Measurements from ENCODE around the gene DCTN3. TPM values are rescaled to one million over a fixed set of nuclear protein-coding genes. Genes with fewer than 3 reads are reported as not detected.

The DCTN3 gene
- total RNA-seq, 1 experiment from 2014 or later: 27.5 TPM

DNA sequence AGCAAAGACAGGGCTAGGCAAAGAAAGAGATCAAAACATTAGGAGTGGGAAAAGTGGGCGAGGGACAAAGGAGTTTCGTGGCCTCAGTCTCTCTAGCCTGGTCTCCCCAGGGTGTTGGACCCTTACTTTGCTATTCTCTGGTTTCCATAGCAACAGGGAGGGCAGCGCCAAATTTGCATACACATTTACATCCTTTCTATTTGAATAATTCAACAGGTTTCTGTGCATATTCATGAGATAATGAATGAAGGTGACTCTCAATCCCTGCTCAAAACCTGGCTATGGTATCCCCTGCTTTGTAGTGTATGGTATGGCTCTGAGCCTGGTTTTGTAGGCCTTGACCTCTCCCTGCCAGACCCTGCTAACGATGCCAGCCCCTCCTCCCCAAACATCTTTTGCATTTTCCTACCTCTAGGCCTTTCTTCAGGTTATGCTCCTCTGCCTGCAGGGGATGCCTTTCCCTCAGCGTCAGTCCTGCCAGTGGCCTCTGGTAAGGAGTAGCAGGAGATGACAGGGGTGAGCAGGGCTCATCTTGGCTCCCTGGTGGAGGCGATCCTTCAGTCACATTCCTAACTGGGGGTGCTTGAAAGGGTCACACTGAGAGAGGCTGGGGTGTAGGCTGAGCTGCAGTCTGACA lies 18.2 kb downstream of the DCTN3 start:
- peaks cover 3% of the 10 kb centered on the region for H3K27me3 Mint-ChIP-seq (ENCODE audit: low read depth)
- POLR2A ChIA-PET: no interaction called here

DNA sequence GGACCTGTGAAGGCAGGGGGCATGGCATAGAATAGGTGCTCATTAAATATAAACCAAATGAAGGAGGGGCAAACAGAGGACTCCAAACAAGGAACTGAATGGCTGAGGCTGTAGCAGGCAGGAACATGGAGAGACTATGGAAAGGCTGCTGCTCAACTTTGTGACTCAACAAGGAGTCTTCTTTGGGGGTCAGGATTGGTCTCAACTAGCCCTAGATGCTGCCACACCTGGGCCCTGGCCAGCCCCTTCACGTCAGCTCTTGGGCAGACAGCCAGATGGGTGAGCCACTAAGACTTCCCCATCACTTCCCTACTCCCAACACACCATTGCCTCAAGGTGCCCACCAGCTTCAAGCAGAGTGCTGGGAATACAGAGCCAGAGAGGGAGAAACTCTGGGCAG lies 19.4 kb downstream of the DCTN3 start:
- CTCF ChIA-PET: interaction anchor here (2.0 to 5.4 kb wide), 2 partner anchors 9 to 54 kb away, joined by 9 to 31 read pairs; no protein-coding TSS in a partner anchor

More for the DNA sequence above, 18.2 kb downstream of the DCTN3 start:
- H3K4me3 Mint-ChIP-seq: no peak overlapping the region
- no peak overlapping the region for H3K27ac Mint-ChIP-seq
- no peak for DNase-seq (ENCODE audit: low spot score)
- H3K9me3 Mint-ChIP-seq: no peaks in the 10 kb centered on the region
- H3K4me1 Mint-ChIP-seq: peaks cover 9% of the 10 kb centered on the region
- peak; percentile 57 for ATAC-seq
- CTCF ChIA-PET: interaction anchor here (0.7 to 7.0 kb wide), 15 partner anchors 10 to 222 kb away, joined by 3 to 96 read pairs (median 16); partner anchors contain the start of gene DCTN3
- no peaks in the 10 kb centered on the region for H3K36me3 Mint-ChIP-seq
- TF ChIP-seq NFE2L1 (CRISPR knock-in tag; IDR thresholded peaks at IDR 0.05) (no peak), JUN (CRISPR knock-in tag; IDR thresholded peaks at IDR 0.05) (no peak), MXD4 (CRISPR knock-in tag; IDR thresholded peaks at IDR 0.05; ENCODE audit: borderline replicate concordance) (no peak), ETV6 (CRISPR knock-in tag; IDR thresholded peaks at IDR 0.05) (no peak), SOX15 (CRISPR knock-in tag; IDR thresholded peaks at IDR 0.05) (no peak), HMGA2 (CRISPR knock-in tag; IDR thresholded peaks at IDR 0.05) (no peak), ZNF416 (CRISPR knock-in tag; IDR thresholded peaks at IDR 0.05) (no peak)
- TF ChIP-seq, protein P1, sequence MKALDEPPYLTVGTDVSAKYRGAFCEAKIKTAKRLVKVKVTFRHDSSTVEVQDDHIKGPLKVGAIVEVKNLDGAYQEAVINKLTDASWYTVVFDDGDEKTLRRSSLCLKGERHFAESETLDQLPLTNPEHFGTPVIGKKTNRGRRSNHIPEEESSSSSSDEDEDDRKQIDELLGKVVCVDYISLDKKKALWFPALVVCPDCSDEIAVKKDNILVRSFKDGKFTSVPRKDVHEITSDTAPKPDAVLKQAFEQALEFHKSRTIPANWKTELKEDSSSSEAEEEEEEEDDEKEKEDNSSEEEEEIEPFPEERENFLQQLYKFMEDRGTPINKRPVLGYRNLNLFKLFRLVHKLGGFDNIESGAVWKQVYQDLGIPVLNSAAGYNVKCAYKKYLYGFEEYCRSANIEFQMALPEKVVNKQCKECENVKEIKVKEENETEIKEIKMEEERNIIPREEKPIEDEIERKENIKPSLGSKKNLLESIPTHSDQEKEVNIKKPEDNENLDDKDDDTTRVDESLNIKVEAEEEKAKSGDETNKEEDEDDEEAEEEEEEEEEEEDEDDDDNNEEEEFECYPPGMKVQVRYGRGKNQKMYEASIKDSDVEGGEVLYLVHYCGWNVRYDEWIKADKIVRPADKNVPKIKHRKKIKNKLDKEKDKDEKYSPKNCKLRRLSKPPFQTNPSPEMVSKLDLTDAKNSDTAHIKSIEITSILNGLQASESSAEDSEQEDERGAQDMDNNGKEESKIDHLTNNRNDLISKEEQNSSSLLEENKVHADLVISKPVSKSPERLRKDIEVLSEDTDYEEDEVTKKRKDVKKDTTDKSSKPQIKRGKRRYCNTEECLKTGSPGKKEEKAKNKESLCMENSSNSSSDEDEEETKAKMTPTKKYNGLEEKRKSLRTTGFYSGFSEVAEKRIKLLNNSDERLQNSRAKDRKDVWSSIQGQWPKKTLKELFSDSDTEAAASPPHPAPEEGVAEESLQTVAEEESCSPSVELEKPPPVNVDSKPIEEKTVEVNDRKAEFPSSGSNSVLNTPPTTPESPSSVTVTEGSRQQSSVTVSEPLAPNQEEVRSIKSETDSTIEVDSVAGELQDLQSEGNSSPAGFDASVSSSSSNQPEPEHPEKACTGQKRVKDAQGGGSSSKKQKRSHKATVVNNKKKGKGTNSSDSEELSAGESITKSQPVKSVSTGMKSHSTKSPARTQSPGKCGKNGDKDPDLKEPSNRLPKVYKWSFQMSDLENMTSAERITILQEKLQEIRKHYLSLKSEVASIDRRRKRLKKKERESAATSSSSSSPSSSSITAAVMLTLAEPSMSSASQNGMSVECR (CRISPR knock-in tag; IDR thresholded peaks at IDR 0.05; ENCODE audit: borderline replicate concordance): no peak
- TF ChIP-seq, protein P2, sequence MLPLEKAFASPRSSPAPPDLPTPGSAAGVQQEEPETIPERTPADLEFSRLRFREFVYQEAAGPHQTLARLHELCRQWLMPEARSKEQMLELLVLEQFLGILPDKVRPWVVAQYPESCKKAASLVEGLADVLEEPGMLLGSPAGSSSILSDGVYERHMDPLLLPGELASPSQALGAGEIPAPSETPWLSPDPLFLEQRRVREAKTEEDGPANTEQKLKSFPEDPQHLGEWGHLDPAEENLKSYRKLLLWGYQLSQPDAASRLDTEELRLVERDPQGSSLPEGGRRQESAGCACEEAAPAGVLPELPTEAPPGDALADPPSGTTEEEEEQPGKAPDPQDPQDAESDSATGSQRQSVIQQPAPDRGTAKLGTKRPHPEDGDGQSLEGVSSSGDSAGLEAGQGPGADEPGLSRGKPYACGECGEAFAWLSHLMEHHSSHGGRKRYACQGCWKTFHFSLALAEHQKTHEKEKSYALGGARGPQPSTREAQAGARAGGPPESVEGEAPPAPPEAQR (CRISPR knock-in tag; IDR thresholded peaks at IDR 0.05): no peak
- TF ChIP-seq, protein P3, sequence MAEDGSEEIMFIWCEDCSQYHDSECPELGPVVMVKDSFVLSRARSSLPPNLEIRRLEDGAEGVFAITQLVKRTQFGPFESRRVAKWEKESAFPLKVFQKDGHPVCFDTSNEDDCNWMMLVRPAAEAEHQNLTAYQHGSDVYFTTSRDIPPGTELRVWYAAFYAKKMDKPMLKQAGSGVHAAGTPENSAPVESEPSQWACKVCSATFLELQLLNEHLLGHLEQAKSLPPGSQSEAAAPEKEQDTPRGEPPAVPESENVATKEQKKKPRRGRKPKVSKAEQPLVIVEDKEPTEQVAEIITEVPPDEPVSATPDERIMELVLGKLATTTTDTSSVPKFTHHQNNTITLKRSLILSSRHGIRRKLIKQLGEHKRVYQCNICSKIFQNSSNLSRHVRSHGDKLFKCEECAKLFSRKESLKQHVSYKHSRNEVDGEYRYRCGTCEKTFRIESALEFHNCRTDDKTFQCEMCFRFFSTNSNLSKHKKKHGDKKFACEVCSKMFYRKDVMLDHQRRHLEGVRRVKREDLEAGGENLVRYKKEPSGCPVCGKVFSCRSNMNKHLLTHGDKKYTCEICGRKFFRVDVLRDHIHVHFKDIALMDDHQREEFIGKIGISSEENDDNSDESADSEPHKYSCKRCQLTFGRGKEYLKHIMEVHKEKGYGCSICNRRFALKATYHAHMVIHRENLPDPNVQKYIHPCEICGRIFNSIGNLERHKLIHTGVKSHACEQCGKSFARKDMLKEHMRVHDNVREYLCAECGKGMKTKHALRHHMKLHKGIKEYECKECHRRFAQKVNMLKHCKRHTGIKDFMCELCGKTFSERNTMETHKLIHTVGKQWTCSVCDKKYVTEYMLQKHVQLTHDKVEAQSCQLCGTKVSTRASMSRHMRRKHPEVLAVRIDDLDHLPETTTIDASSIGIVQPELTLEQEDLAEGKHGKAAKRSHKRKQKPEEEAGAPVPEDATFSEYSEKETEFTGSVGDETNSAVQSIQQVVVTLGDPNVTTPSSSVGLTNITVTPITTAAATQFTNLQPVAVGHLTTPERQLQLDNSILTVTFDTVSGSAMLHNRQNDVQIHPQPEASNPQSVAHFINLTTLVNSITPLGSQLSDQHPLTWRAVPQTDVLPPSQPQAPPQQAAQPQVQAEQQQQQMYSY (CRISPR knock-in tag; IDR thresholded peaks at IDR 0.05): no peak
- TF ChIP-seq, protein P4, sequence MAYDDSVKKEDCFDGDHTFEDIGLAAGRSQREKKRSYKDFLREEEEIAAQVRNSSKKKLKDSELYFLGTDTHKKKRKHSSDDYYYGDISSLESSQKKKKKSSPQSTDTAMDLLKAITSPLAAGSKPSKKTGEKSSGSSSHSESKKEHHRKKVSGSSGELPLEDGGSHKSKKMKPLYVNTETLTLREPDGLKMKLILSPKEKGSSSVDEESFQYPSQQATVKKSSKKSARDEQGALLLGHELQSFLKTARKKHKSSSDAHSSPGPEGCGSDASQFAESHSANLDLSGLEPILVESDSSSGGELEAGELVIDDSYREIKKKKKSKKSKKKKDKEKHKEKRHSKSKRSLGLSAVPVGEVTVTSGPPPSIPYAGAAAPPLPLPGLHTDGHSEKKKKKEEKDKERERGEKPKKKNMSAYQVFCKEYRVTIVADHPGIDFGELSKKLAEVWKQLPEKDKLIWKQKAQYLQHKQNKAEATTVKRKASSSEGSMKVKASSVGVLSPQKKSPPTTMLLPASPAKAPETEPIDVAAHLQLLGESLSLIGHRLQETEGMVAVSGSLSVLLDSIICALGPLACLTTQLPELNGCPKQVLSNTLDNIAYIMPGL (CRISPR knock-in tag; IDR thresholded peaks at IDR 0.05): no peak

More for the DNA sequence above, 19.4 kb downstream of the DCTN3 start:
- no peak for DNase-seq (ENCODE audit: low spot score)
- Mint-ChIP-seq H3K4me3 (no peak overlapping the region), H3K36me3 (no peaks in the 10 kb centered on the region), H3K9me3 (no peaks in the 10 kb centered on the region), H3K4me1 (peaks cover 9% of the 10 kb centered on the region), H3K27me3 (ENCODE audit: low read depth) (peaks cover 3% of the 10 kb centered on the region), H3K27ac (no peak overlapping the region)
- POLR2A ChIA-PET: no interaction called here
- no peak for ATAC-seq
- no peak for TF ChIP-seq SMAD4 (CRISPR knock-in tag; IDR thresholded peaks at IDR 0.05)
- TF ChIP-seq, protein P2 (CRISPR knock-in tag; IDR thresholded peaks at IDR 0.05): no peak
- TF ChIP-seq SP1 (CRISPR knock-in tag; conservative IDR thresholded peaks at IDR 0.05): no peak
- TF ChIP-seq KAT7 (CRISPR knock-in tag; IDR thresholded peaks at IDR 0.05; ENCODE audit: borderline replicate concordance): no peak
- TF ChIP-seq NR1H2 (CRISPR knock-in tag; IDR thresholded peaks at IDR 0.05): no peak
- TF ChIP-seq CBFB (CRISPR knock-in tag; IDR thresholded peaks at IDR 0.05; ENCODE audit: low read depth): no peak
- TF ChIP-seq OVOL2 (CRISPR knock-in tag; IDR thresholded peaks at IDR 0.05; ENCODE audit: borderline replicate concordance): no peak
